H9 (cell line): ENCODE results near the gene DEFB110. TPM values are rescaled to one million over a fixed set of nuclear protein-coding genes. Genes with fewer than 3 reads are reported as not detected.

ENCODE experiments used
- DNase-seq: peaks from one replicate; pipeline ENCODE4 v3.0.0-alpha.2; 2017
- H2AFZ ChIP-seq: one replicate; pipeline ENCODE4 v1.6.1; 2013; ENCODE audit warnings: mild to moderate bottlenecking, low read length, control low read depth, moderate library complexity
- H2AK5ac ChIP-seq: 2 replicates; pipeline ENCODE4 v1.6.1; 2013; ENCODE audit warnings: low read length, control low read depth, mixed read lengths; ENCODE audit not compliant: insufficient read length
- H2BK120ac ChIP-seq: one replicate; pipeline ENCODE4 v1.6.1; 2013; ENCODE audit warnings: low read depth, mild to moderate bottlenecking, low read length, control low read depth, inconsistent platforms; ENCODE audit not compliant: poor library complexity, severe bottlenecking
- H2BK12ac ChIP-seq: 2 replicates; pipeline ENCODE4 v1.6.1; 2013; ENCODE audit warnings: low read length, control low read depth, mixed read lengths, low read depth; ENCODE audit not compliant: insufficient read length
- H2BK15ac ChIP-seq: 2 replicates; pipeline ENCODE4 v1.6.1; 2013; ENCODE audit warnings: low read depth, low read length, control low read depth
- H2BK20ac ChIP-seq: one replicate; pipeline ENCODE4 v1.6.1; 2013; ENCODE audit warnings: low read depth, mild to moderate bottlenecking, low read length, control low read depth, inconsistent platforms; ENCODE audit not compliant: poor library complexity, severe bottlenecking
- H2BK5ac ChIP-seq: 2 replicates; pipeline ENCODE4 v1.6.1; 2013; ENCODE audit warnings: low read length, control low read depth, mixed read lengths; ENCODE audit not compliant: insufficient read length
- H3K14ac ChIP-seq: 2 replicates; pipeline ENCODE4 v1.6.1; 2013; ENCODE audit warnings: low read length, control low read depth; ENCODE audit not compliant: insufficient read depth
- H3K18ac ChIP-seq: 2 replicates; pipeline ENCODE4 v1.6.1; 2013; ENCODE audit warnings: low read depth, mild to moderate bottlenecking, mixed read lengths, low read length, control low read depth; ENCODE audit not compliant: insufficient read length
- H3K23ac ChIP-seq: 2 replicates; pipeline ENCODE4 v1.6.1; 2013; ENCODE audit warnings: low read length, control low read depth, mixed read lengths, low read depth; ENCODE audit not compliant: insufficient read length
- H3K23me2 ChIP-seq: 2 replicates; pipeline ENCODE4 v1.6.1; 2013; ENCODE audit warnings: low read depth, mild to moderate bottlenecking, mixed read lengths, low read length, control low read depth; ENCODE audit not compliant: insufficient read length, poor library complexity, severe bottlenecking
- H3K27ac ChIP-seq: 2 replicates; pipeline ENCODE4 v1.5.1; 2013; ENCODE audit warnings: low read length, control low read depth, mixed read lengths, low read depth; ENCODE audit not compliant: insufficient read length
- H3K27me3 ChIP-seq: 2 replicates; pipeline ENCODE4 v1.6.1; 2013; ENCODE audit warnings: low read length, control low read depth, inconsistent platforms; ENCODE audit not compliant: insufficient read depth
- H3K4ac ChIP-seq: 2 replicates; pipeline ENCODE4 v1.6.1; 2013; ENCODE audit warnings: low read depth, mild to moderate bottlenecking, control low read depth, inconsistent platforms, low read length, moderate library complexity
- H3K4me1 ChIP-seq: 2 replicates; pipeline ENCODE4 v1.6.1; 2013; ENCODE audit warnings: low read length, control low read depth, inconsistent platforms; ENCODE audit not compliant: insufficient read depth
- H3K4me2 ChIP-seq: 2 replicates; pipeline ENCODE4 v1.6.1; 2013; ENCODE audit warnings: low read length, control low read depth, mixed read lengths; ENCODE audit not compliant: insufficient read length, insufficient read depth
- H3K56ac ChIP-seq: 2 replicates; pipeline ENCODE4 v1.6.1; 2013; ENCODE audit warnings: low read depth, mild to moderate bottlenecking, mixed read lengths, low read length, control low read depth; ENCODE audit not compliant: insufficient read length
- H3K79me1 ChIP-seq: 2 replicates; pipeline ENCODE4 v1.6.1; 2013; ENCODE audit warnings: low read depth, mild to moderate bottlenecking, moderate library complexity, low read length, control low read depth, inconsistent platforms; ENCODE audit not compliant: insufficient read depth, poor library complexity, severe bottlenecking
- H3K79me2 ChIP-seq: 2 replicates; pipeline ENCODE4 v1.6.1; 2013; ENCODE audit warnings: low read length, control low read depth, inconsistent platforms; ENCODE audit not compliant: insufficient read depth
- H3K9ac ChIP-seq: 2 replicates; pipeline ENCODE4 v1.6.1; 2013; ENCODE audit warnings: low read length, control low read depth, mixed read lengths; ENCODE audit not compliant: insufficient read length; ENCODE audit errors: extremely low read depth
- H3K9me3 ChIP-seq: one replicate; pipeline ENCODE4 v1.6.1; 2013; ENCODE audit warnings: low read depth, low read length, inconsistent platforms; ENCODE audit not compliant: control insufficient read depth
- H3T11ph ChIP-seq: one replicate; pipeline ENCODE4 v1.6.1; 2013; ENCODE audit warnings: mild to moderate bottlenecking, low read length, control low read depth, inconsistent platforms
- H4K20me1 ChIP-seq: one replicate; pipeline ENCODE4 v1.6.1; 2013; ENCODE audit not compliant: control insufficient read depth, insufficient read length, insufficient read depth
- H4K5ac ChIP-seq: 2 replicates; pipeline ENCODE4 v1.6.1; 2013; ENCODE audit warnings: low read depth, mild to moderate bottlenecking, mixed read lengths, low read length, control low read depth; ENCODE audit not compliant: insufficient read length
- H4K8ac ChIP-seq: replicated peaks from 2 replicates; pipeline ENCODE4 v1.6.1; 2013; ENCODE audit warnings: low read length, control low read depth, mixed read lengths, low read depth; ENCODE audit not compliant: insufficient read length
- H4K91ac ChIP-seq: 2 replicates; pipeline ENCODE4 v1.6.1; 2013; ENCODE audit warnings: low read depth, mild to moderate bottlenecking, moderate library complexity, mixed read lengths, low read length, control low read depth; ENCODE audit not compliant: insufficient read length
- H3K27ac Mint-ChIP-seq, 3 experiments: 2 replicates in 2 of 3; 3 replicates in 1 of 3; pipeline ENCODE4 v1.8.0; 2020 to 2021; ENCODE audit warnings: mixed read lengths in 3 of 3, mild to moderate bottlenecking in 1 of 3, moderate library complexity in 1 of 3
- H3K27me3 Mint-ChIP-seq: 2 replicates; pipeline ENCODE4 v1.8.0; 2021; ENCODE audit warnings: low read depth, mild to moderate bottlenecking, moderate library complexity, mixed read lengths
- H3K36me3 Mint-ChIP-seq, 3 experiments: 2 replicates in 2 of 3; 3 replicates in 1 of 3; pipeline ENCODE4 v1.8.0; 2020 to 2021; ENCODE audit warnings: low read depth in 3 of 3, mixed read lengths in 3 of 3; ENCODE audit not compliant: insufficient read depth in 1 of 3
- H3K4me1 Mint-ChIP-seq, 2 experiments: 2 replicates each; pipeline ENCODE4 v1.8.0; 2020; ENCODE audit warnings: mixed read lengths in 2 of 2
- H3K4me3 Mint-ChIP-seq, 2 experiments: 2 replicates in 1 of 2; 3 replicates in 1 of 2; pipeline ENCODE4 v1.8.0; 2020 to 2021; ENCODE audit warnings: mild to moderate bottlenecking in 2 of 2, mixed read lengths in 2 of 2, moderate library complexity in 1 of 2
- H3K9me3 Mint-ChIP-seq, 2 experiments: 2 replicates in 1 of 2; 3 replicates in 1 of 2; pipeline ENCODE4 v1.8.0; 2020; ENCODE audit warnings: mild to moderate bottlenecking in 2 of 2, mixed read lengths in 2 of 2, moderate library complexity in 1 of 2
- total RNA-seq: library from RNA; stranded (reverse); gene quantifications from 2 replicates; pipeline ENCODE4 v1.2.1, GENCODE V29; 2021
- TF ChIP-seq, protein P1 (sequence below): fragments of 200-600 bp; sonication (generic); conservative IDR thresholded peaks from 3 replicates; pipeline ENCODE4 v1.8.0; 2021; ENCODE audit warnings: antibody characterized with exemption, mild to moderate bottlenecking

Gene DEFB110
- total RNA-seq, 1 experiment from 2014 or later, result not detected

DNA sequence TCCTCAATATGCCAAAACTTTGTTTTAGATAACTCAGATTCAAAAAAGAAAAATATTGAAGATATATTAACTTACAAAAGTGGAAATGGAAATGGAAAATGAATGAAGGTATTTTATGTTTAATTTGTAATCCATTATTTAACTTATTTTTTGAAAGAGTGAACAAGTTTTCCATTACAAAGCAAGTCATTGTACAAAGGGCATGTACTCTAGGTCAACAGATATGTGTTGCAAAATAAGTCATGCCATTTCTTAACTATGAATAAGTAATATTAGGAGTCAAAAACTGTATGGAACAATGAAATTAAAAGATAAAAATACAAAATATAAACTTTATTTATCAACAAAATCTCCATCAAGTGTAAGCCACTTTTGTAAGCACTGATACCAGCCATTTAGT is 26.5 kb downstream of the DEFB110 start:
- no peak overlapping the region for H4K5ac ChIP-seq
- no peaks in the 10 kb centered on the region for H3K4me1 ChIP-seq
- no peak overlapping the region for H3K56ac ChIP-seq
- H2BK20ac ChIP-seq, result no peak overlapping the region
- H3K14ac ChIP-seq, result no peak overlapping the region
- Mint-ChIP-seq H3K4me3 (no peak overlapping the region), H3K4me1 (no peaks in the 10 kb centered on the region), H3K27ac (no peak overlapping the region), H3K27me3 (no peaks in the 10 kb centered on the region), H3K36me3 (no peaks in the 10 kb centered on the region), H3K9me3 (no peaks in the 10 kb centered on the region)
- no peak overlapping the region for H2BK5ac ChIP-seq
- H3T11ph ChIP-seq, result no peak overlapping the region
- no peak overlapping the region for H4K91ac ChIP-seq
- H3K27me3 ChIP-seq, result no peaks in the 10 kb centered on the region
- DNase-seq, result no peak
- H2AK5ac ChIP-seq, result no peak overlapping the region
- no peak overlapping the region for H3K18ac ChIP-seq
- no peak overlapping the region for H3K4ac ChIP-seq
- H4K20me1 ChIP-seq, result no peaks in the 10 kb centered on the region
- H2BK120ac ChIP-seq, result no peak overlapping the region
- H3K9ac ChIP-seq, result no peak overlapping the region
- TF ChIP-seq, protein P1, sequence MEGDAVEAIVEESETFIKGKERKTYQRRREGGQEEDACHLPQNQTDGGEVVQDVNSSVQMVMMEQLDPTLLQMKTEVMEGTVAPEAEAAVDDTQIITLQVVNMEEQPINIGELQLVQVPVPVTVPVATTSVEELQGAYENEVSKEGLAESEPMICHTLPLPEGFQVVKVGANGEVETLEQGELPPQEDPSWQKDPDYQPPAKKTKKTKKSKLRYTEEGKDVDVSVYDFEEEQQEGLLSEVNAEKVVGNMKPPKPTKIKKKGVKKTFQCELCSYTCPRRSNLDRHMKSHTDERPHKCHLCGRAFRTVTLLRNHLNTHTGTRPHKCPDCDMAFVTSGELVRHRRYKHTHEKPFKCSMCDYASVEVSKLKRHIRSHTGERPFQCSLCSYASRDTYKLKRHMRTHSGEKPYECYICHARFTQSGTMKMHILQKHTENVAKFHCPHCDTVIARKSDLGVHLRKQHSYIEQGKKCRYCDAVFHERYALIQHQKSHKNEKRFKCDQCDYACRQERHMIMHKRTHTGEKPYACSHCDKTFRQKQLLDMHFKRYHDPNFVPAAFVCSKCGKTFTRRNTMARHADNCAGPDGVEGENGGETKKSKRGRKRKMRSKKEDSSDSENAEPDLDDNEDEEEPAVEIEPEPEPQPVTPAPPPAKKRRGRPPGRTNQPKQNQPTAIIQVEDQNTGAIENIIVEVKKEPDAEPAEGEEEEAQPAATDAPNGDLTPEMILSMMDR, result no peak
- no peak overlapping the region for H3K27ac ChIP-seq
- no peak overlapping the region for H2AFZ ChIP-seq
- no peaks in the 10 kb centered on the region for H3K9me3 ChIP-seq
- no peak overlapping the region for H4K8ac ChIP-seq
- no peaks in the 10 kb centered on the region for H3K79me2 ChIP-seq
- no peaks in the 10 kb centered on the region for H3K23me2 ChIP-seq
- no peaks in the 10 kb centered on the region for H3K79me1 ChIP-seq
- no peak overlapping the region for H3K4me2 ChIP-seq
- H2BK15ac ChIP-seq, result no peak overlapping the region
- no peak overlapping the region for H3K23ac ChIP-seq
- no peak overlapping the region for H2BK12ac ChIP-seq
